GM12878 (cell line): ENCODE measurements around the gene CRB2. TPM values are rescaled to one million over a fixed set of nuclear protein-coding genes. Genes with fewer than 3 reads are reported as not detected.

Experiments
- ATAC-seq: fragments of 200-7000 bp; cut with Tn5 transposase; 3 replicates; pipeline ENCODE4 v1.9.1; 2020; ENCODE audit warnings: mild to moderate bottlenecking, moderate library complexity
- BruUV-seq: library from RNA; stranded (reverse); fragments of 400-500 nt; replicated peaks from 2 replicates; lab custom pipeline; 2021; lab: Mats Ljungman, UMichigan
- CTCF ChIA-PET: fragments of 300-600 bp; sonication (Branson Sonifier 250); formaldehyde crosslinking; extraction: SDS; loops from one replicate; lab custom pipeline; 2021; ENCODE audit warnings: inconsistent platforms; lab: Yijun Ruan, JAX
- POLR2A ChIA-PET: fragments of 350-600 bp; formaldehyde crosslinking; extraction: SDS; loops from one replicate; lab custom pipeline; 2021; ENCODE audit warnings: inconsistent platforms; lab: Charles Lee
- RAD21 ChIA-PET: fragments of 300-600 bp; sonication (Branson Sonifier 250); formaldehyde crosslinking; loops from one replicate; lab custom pipeline; 2023; ENCODE audit warnings: antibody characterized with exemption; ENCODE audit not compliant: unreplicated experiment; lab: Charles Lee
- SMC1A ChIA-PET: fragments of 300-600 bp; sonication (Branson Sonifier 250); formaldehyde crosslinking; loops from one replicate; lab custom pipeline; 2023; ENCODE audit not compliant: unreplicated experiment, uncharacterized antibody; lab: Charles Lee
- DNase-seq: peaks from one replicate; pipeline ENCODE4 v3.0.0-alpha.2; 2011; ENCODE audit warnings: low read depth, low spot score
- FAIRE-seq: peaks from 3 replicates; lab custom pipeline; 2011; peaks lifted over from hg19 to GRCh38; lab: Jason Lieb, UNC
- H2AFZ ChIP-seq: 2 replicates; pipeline ENCODE4 v1.6.0; 2011; ENCODE audit warnings: low read depth, low read length, control low read depth; ENCODE audit not compliant: control insufficient read depth
- H3K27ac ChIP-seq: 2 replicates; pipeline ENCODE4 v1.5.1; 2011; ENCODE audit warnings: control low read depth; ENCODE audit not compliant: control insufficient read depth, insufficient read depth
- H3K27me3 ChIP-seq, 2 experiments: replicated peaks in 1 of 2; 2 replicates each; pipeline versions ENCODE4 v1.6.0 to v1.6.1; 2011; ENCODE audit warnings: low read length in 1 of 2; ENCODE audit not compliant: control insufficient read depth in 2 of 2, insufficient read depth in 2 of 2
- H3K36me3 ChIP-seq, 2 experiments: 2 replicates each; pipeline ENCODE4 v1.5.1; 2011; ENCODE audit warnings: low read length in 1 of 2; ENCODE audit not compliant: control insufficient read depth in 2 of 2, insufficient read depth in 2 of 2
- H3K4me1 ChIP-seq: 2 replicates; pipeline ENCODE4 v1.6.1; 2011; ENCODE audit warnings: mild to moderate bottlenecking, low read length, moderate library complexity, mixed read lengths; ENCODE audit not compliant: control insufficient read depth, insufficient read depth
- H3K4me2 ChIP-seq: 2 replicates; pipeline ENCODE4 v1.6.0; 2011; ENCODE audit warnings: control low read depth; ENCODE audit not compliant: control insufficient read depth, insufficient read depth
- H3K4me3 ChIP-seq: fragments of 200-600 bp; sonication (generic); 2 replicates; pipeline ENCODE4 v1.5.1; 2016
- H3K79me2 ChIP-seq: 2 replicates; pipeline ENCODE4 v1.6.0; 2011; ENCODE audit warnings: low read length; ENCODE audit not compliant: control insufficient read depth, insufficient read depth
- H3K9ac ChIP-seq: 2 replicates; pipeline ENCODE4 v1.8.0; 2011; ENCODE audit warnings: low read length, control low read depth, mixed read lengths; ENCODE audit not compliant: control insufficient read depth, insufficient read depth
- H3K9me3 ChIP-seq: replicated peaks from 3 replicates; pipeline ENCODE4 v1.5.1; 2011; ENCODE audit warnings: mild to moderate bottlenecking, low read length; ENCODE audit not compliant: control insufficient read depth, insufficient read depth
- H4K20me1 ChIP-seq: 2 replicates; pipeline ENCODE4 v1.6.0; 2011; ENCODE audit not compliant: control insufficient read depth, insufficient read depth
- ATF2 ChIP-seq: IDR thresholded peaks from 2 replicates; pipeline ENCODE4 v1.6.1; 2012; ENCODE audit warnings: low read length, inconsistent platforms
- ATF7 ChIP-seq: fragments of 450-650 bp; IDR thresholded peaks from 2 replicates; pipeline ENCODE4 v1.6.1; 2016; ENCODE audit warnings: low read depth, mild to moderate bottlenecking
- EED ChIP-seq: sonication (generic); IDR thresholded peaks from 2 replicates; pipeline ENCODE4 v1.6.1; 2016; ENCODE audit warnings: antibody characterized with exemption, low read depth
- ETV6 ChIP-seq, 2 experiments: fragments of 450-650 bp in 1 of 2; IDR thresholded peaks in 1 of 2; conservative IDR thresholded peaks in 1 of 2; 2 replicates each; pipeline ENCODE4 v1.6.1; 2014; ENCODE audit warnings: antibody characterized with exemption in 1 of 2, borderline replicate concordance in 1 of 2, low read depth in 1 of 2, mild to moderate bottlenecking in 1 of 2, moderate library complexity in 1 of 2
- FOS ChIP-seq: IDR thresholded peaks from 3 replicates; pipeline ENCODE4 v1.6.1; 2011; ENCODE audit warnings: borderline replicate concordance; ENCODE audit not compliant: insufficient read length; ENCODE audit errors: extremely low read depth
- HDAC6 ChIP-seq: fragments of 200-600 bp; sonication (generic); IDR thresholded peaks from one replicate; pipeline ENCODE4 v1.8.0; 2017; ENCODE audit warnings: antibody characterized with exemption; ENCODE audit not compliant: unreplicated experiment
- IKZF1 ChIP-seq: fragments of 450-650 bp; conservative IDR thresholded peaks from 2 replicates; pipeline ENCODE4 v1.6.1; 2017; ENCODE audit warnings: antibody characterized with exemption, mild to moderate bottlenecking
- MLLT1 ChIP-seq: fragments of 450-650 bp; IDR thresholded peaks from 2 replicates; pipeline ENCODE4 v1.6.1; 2016; ENCODE audit warnings: mild to moderate bottlenecking
- NFYB ChIP-seq: IDR thresholded peaks from 2 replicates; pipeline ENCODE4 v1.6.1; 2011; ENCODE audit warnings: low read depth, mild to moderate bottlenecking, low read length, improper control_type of control experiment, moderate library complexity; ENCODE audit not compliant: insufficient read depth
- SIN3A ChIP-seq: IDR thresholded peaks from 2 replicates; pipeline ENCODE4 v1.6.1; 2012; ENCODE audit warnings: low read depth, low read length, improper control_type of control experiment
- SMAD1 ChIP-seq: fragments of 450-650 bp; IDR thresholded peaks from 2 replicates; pipeline ENCODE4 v1.6.1; 2018; ENCODE audit warnings: mild to moderate bottlenecking, low read depth; ENCODE audit not compliant: partially characterized antibody
- SMARCA5 ChIP-seq: fragments of 450-650 bp; IDR thresholded peaks from 2 replicates; pipeline ENCODE4 v1.6.1; 2017; ENCODE audit warnings: mild to moderate bottlenecking
- SMC3 ChIP-seq: IDR thresholded peaks from 2 replicates; pipeline ENCODE4 v1.6.1; 2011; ENCODE audit warnings: low read length, improper control_type of control experiment, borderline replicate concordance
- SUPT20H ChIP-seq: IDR thresholded peaks from 2 replicates; pipeline ENCODE4 v1.6.1; 2011; ENCODE audit warnings: low read depth, mild to moderate bottlenecking, low read length, moderate library complexity, borderline replicate concordance; ENCODE audit not compliant: control insufficient read depth
- TARDBP ChIP-seq: IDR thresholded peaks from 2 replicates; pipeline ENCODE4 v1.6.1; 2016; ENCODE audit warnings: borderline replicate concordance
- TCF12 ChIP-seq: IDR thresholded peaks from 2 replicates; pipeline ENCODE4 v1.6.1; 2011; ENCODE audit warnings: low read depth, mild to moderate bottlenecking, low read length
- ZSCAN29 ChIP-seq: fragments of 450-650 bp; IDR thresholded peaks from 2 replicates; pipeline ENCODE4 v1.6.1; 2017; ENCODE audit warnings: mild to moderate bottlenecking, moderate library complexity
- WGBS: methylation state at CpG from one replicate; pipeline ENCODE4 v1.1.6; 2016; ENCODE audit warnings: low lambda C conversion rate; ENCODE audit not compliant: insufficient replicate concordance, insufficient coverage; ENCODE audit errors: missing lambda C conversion rate; 5-methylcytosine and 5-hydroxymethylcytosine counted together
- in situ Hi-C: fragments of 300-500 bp; cut with MboI; formaldehyde crosslinking; loops from 9 replicates; pipeline ENCODE4 v1.14.3; 2018; ENCODE audit warnings: mixed read lengths
- intact Hi-C: fragments of 100-400 bp; cut with micrococcal nuclease; formaldehyde crosslinking; loops from one replicate; pipeline ENCODE4 v1.14.2; 2022; ENCODE audit not compliant: unreplicated experiment
- polyA plus RNA-seq, 11 experiments: library from polyadenylated mRNA; depleted of rRNA in 4 of 11; unstranded in 6 of 11; stranded (reverse) in 5 of 11; fragments of >200 nt; fragmentation: Nextera tagmentation in 4 of 11; fragmentation: Illumina TruSeq in 1 of 11; extraction: Ambion mirVana in 4 of 11; extraction: Trizol in 1 of 11; gene quantifications; 1 replicate in 1 of 11; 2 replicates in 10 of 11; pipeline versions ENCODE4 v1.2.1 to v1.2.3, GENCODE V29; 2011 to 2016; ENCODE audit warnings: inconsistent platforms in 2 of 11, missing spikeins in 2 of 11, low read depth in 1 of 11
- total RNA-seq, 4 experiments: library from RNA; depleted of rRNA in 3 of 4; stranded (reverse); fragments of >200 nt in 3 of 4; fragmentation: Illumina TruSeq in 1 of 4; extraction: Trizol in 1 of 4; gene quantifications; 2 replicates each; pipeline versions ENCODE4 v1.2.1 to v1.2.3, GENCODE V29; 2013 to 2021

Gene CRB2
- total and polyA plus RNA-seq, 10 of the 15 experiments (the other 5 are each of a cell fraction or from before 2014, with no cell fraction given) = 0.01 to 0.80 (median 0.23) TPM; not detected in 3

GRCh38 chr9:123323196-123324013, 32.6 kb upstream of the CRB2 start:
- no peak for TF ChIP-seq TARDBP
- TF ChIP-seq IKZF1 = no peak
- TF ChIP-seq EED = no peak
- TF ChIP-seq SMARCA5 = peak; percentile 51; the same call in 1 of the 2 replicates
- TF ChIP-seq NFYB = no peak
- TF ChIP-seq ATF2 = no peak
- no peak for TF ChIP-seq SUPT20H
- TF ChIP-seq TCF12 = no peak
- no peak for TF ChIP-seq SIN3A
- TF ChIP-seq ETV6 (conservative IDR thresholded peaks at IDR 0.05 in 1 of 2, IDR thresholded peaks at IDR 0.05 in 1 of 2; ENCODE audit: borderline replicate concordance in 1 of 2, low read depth in 1 of 2) = no peak
- TF ChIP-seq SMC3 = no peak
- TF ChIP-seq MLLT1 = no peak
- no peak for TF ChIP-seq SMAD1
- 0 out of 2 replicates have a peak, but pooled peaks have one; percentile 1 for TF ChIP-seq ATF7
- TF ChIP-seq ZSCAN29 = no peak
- TF ChIP-seq HDAC6 = no peak
- no peak for TF ChIP-seq FOS
- Histone ChIP-seq H2AFZ (peak overlapping the region; percentile 83), H3K27me3 (no peaks in the 10 kb centered on the region), H3K4me1 (peaks cover 64% of the 10 kb centered on the region), H3K9ac (peak overlapping the region; percentile 65), H3K27ac (peak overlapping the region; percentile 89), H3K4me3 (no peak overlapping the region), H3K9me3 (no peaks in the 10 kb centered on the region), H3K79me2 (no peaks in the 10 kb centered on the region), H3K36me3 (no peaks in the 10 kb centered on the region), H3K4me2 (peak overlapping the region; percentile 91), H4K20me1 (no peaks in the 10 kb centered on the region)
- RAD21 ChIA-PET = interaction anchor here (0.7 to 2.5 kb wide), 5 partner anchors 15 to 90 kb away, joined by 3 to 25 read pairs (median 5); no protein-coding TSS in a partner anchor
- POLR2A ChIA-PET = interaction anchor here (1.3 to 5.4 kb wide), 3 partner anchors 15 to 19 kb away, joined by 8 to 35 read pairs (median 14); no protein-coding TSS in a partner anchor
- CTCF ChIA-PET = interaction anchor here (0.8 to 9.1 kb wide), 3 partner anchors 14 to 26 kb away, joined by 3 to 56 read pairs (median 7); no protein-coding TSS in a partner anchor
- BruUV-seq = no TSS peak
- FAIRE-seq (no peak), ATAC-seq (no peak), DNase-seq (no peak)
- 64% methylated on average over 13 of the region's 13 CpGs for WGBS
- SMC1A ChIA-PET = interaction anchor here (0.9 to 18.1 kb wide), 5 partner anchors 11 to 88 kb away, joined by 3 to 268 read pairs (median 4); no protein-coding TSS in a partner anchor
- intact Hi-C loops (no loop called here), in situ Hi-C loops (no loop called here)
